HepG2 (cell line): ENCODE measurements around the gene C14orf119. TPM values are rescaled to one million over a fixed set of nuclear protein-coding genes. Genes with fewer than 3 reads are reported as not detected.

Experiments
- EEA1 ChIP-seq: sonication (generic); formaldehyde crosslinking; IDR thresholded peaks from 2 replicates; pipeline ENCODE4 v1.5.1; 2020; ENCODE audit warnings: mild to moderate bottlenecking, missing genetic modification reagents, borderline replicate concordance
- GABPA ChIP-seq, 2 experiments: IDR thresholded peaks; 2 replicates each; pipeline ENCODE4 v1.6.1; 2011 to 2016; ENCODE audit warnings: low read depth in 2 of 2, low read length in 1 of 2, missing biosample characterization in 1 of 2, missing genetic modification characterization in 1 of 2
- ISL2 ChIP-seq: sonication (generic); formaldehyde crosslinking; IDR thresholded peaks from 2 replicates; pipeline ENCODE4 v1.5.0; 2020; ENCODE audit warnings: missing genetic modification reagents
- MED1 ChIP-seq: sonication (generic); formaldehyde crosslinking; IDR thresholded peaks from 2 replicates; pipeline ENCODE4 v1.4.0; 2020; ENCODE audit warnings: missing genetic modification reagents
- TCF12 ChIP-seq, 2 experiments: fragments of 450-650 bp in 1 of 2; sonication (generic) in 1 of 2; formaldehyde crosslinking in 1 of 2; IDR thresholded peaks; 2 replicates each; pipeline versions ENCODE4 v1.6.1 to v1.8.0; 2017 to 2022; ENCODE audit warnings: antibody characterized with exemption in 1 of 2, mild to moderate bottlenecking in 1 of 2, missing genetic modification reagents in 1 of 2, moderate library complexity in 1 of 2
- TEAD3 ChIP-seq: optimal IDR thresholded peaks from 2 replicates; pipeline ENCODE3; 2016; ENCODE audit warnings: borderline replicate concordance
- TOPORS ChIP-seq: sonication (generic); formaldehyde crosslinking; IDR thresholded peaks from 2 replicates; pipeline ENCODE4 v1.8.0; 2023; ENCODE audit warnings: mild to moderate bottlenecking, missing genetic modification reagents
- ZBTB7A ChIP-seq: sonication (generic); formaldehyde crosslinking; IDR thresholded peaks from 2 replicates; pipeline ENCODE4 v1.8.0; 2022; ENCODE audit warnings: mild to moderate bottlenecking, missing genetic modification reagents
- ZBTB7B ChIP-seq: sonication (generic); formaldehyde crosslinking; IDR thresholded peaks from 2 replicates; pipeline ENCODE4 v1.4.0; 2020; ENCODE audit warnings: missing genetic modification reagents
- ZNF354B ChIP-seq: sonication (generic); formaldehyde crosslinking; IDR thresholded peaks from 2 replicates; pipeline ENCODE4 v1.8.0; 2022; ENCODE audit warnings: mild to moderate bottlenecking, missing genetic modification reagents
- ZNF367 ChIP-seq: sonication (generic); formaldehyde crosslinking; IDR thresholded peaks from 2 replicates; pipeline ENCODE4 v1.4.0; 2020; ENCODE audit warnings: missing genetic modification reagents, borderline replicate concordance
- ZNF556 ChIP-seq: sonication (generic); formaldehyde crosslinking; IDR thresholded peaks from 2 replicates; pipeline ENCODE4 v1.4.0; 2020; ENCODE audit warnings: mild to moderate bottlenecking, missing genetic modification reagents, borderline replicate concordance
- ZNF737 ChIP-seq: sonication (generic); formaldehyde crosslinking; IDR thresholded peaks from 2 replicates; pipeline ENCODE4 v1.5.0; 2020; ENCODE audit warnings: missing genetic modification reagents, mild to moderate bottlenecking, borderline replicate concordance
- ZNF766 ChIP-seq: sonication (generic); formaldehyde crosslinking; IDR thresholded peaks from 2 replicates; pipeline ENCODE4 v1.5.0; 2020; ENCODE audit warnings: missing genetic modification reagents, borderline replicate concordance
- ZNF792 ChIP-seq: IDR thresholded peaks from 2 replicates; pipeline ENCODE4 v1.6.1; 2016
- polyA plus RNA-seq, 8 experiments: library from polyadenylated mRNA; depleted of rRNA in 3 of 8; stranded (reverse) in 7 of 8; unstranded in 1 of 8; fragments of >200 nt; fragmentation: Illumina TruSeq in 4 of 8; extraction: Trizol in 4 of 8; gene quantifications; 2 replicates each; pipeline versions ENCODE4 v1.2.1 to v1.2.3, GENCODE V29; 2011 to 2016; ENCODE audit warnings: low read depth in 4 of 8, missing spikeins in 1 of 8, mixed read lengths in 1 of 8; ENCODE audit not compliant: insufficient read depth in 1 of 8
- total RNA-seq, 5 experiments: library from RNA; depleted of rRNA; stranded (reverse); fragments of >200 nt; fragmentation: Illumina TruSeq; extraction: Trizol; gene quantifications; 2 replicates each; pipeline ENCODE4 v1.2.3, GENCODE V29; 2016; ENCODE audit warnings: low read depth in 1 of 5
- TF ChIP-seq, protein P1 (sequence below): sonication (generic); formaldehyde crosslinking; IDR thresholded peaks from 2 replicates; pipeline ENCODE4 v1.5.0; 2020; ENCODE audit warnings: mild to moderate bottlenecking, missing genetic modification reagents
- TF ChIP-seq, protein P2 (sequence below): sonication (generic); formaldehyde crosslinking; IDR thresholded peaks from 2 replicates; pipeline ENCODE4 v1.5.0; 2020; ENCODE audit warnings: mild to moderate bottlenecking, missing genetic modification reagents
- TF ChIP-seq, protein P3 (sequence below): sonication (generic); formaldehyde crosslinking; IDR thresholded peaks from 2 replicates; pipeline ENCODE4 v1.4.0; 2020; ENCODE audit warnings: low read depth, mild to moderate bottlenecking, missing genetic modification reagents
- TF ChIP-seq, protein P4 (sequence below): sonication (generic); formaldehyde crosslinking; IDR thresholded peaks from 2 replicates; pipeline ENCODE4 v1.8.0; 2022; ENCODE audit warnings: mild to moderate bottlenecking, missing genetic modification reagents, moderate library complexity
- TF ChIP-seq, protein P5 (sequence below), 2 experiments: sonication (generic) in 1 of 2; formaldehyde crosslinking in 1 of 2; IDR thresholded peaks; 2 replicates each; pipeline versions ENCODE4 v1.5.1 to v1.6.1; 2011 to 2020; ENCODE audit warnings: borderline replicate concordance in 1 of 2, low read depth in 1 of 2, low read length in 1 of 2, mild to moderate bottlenecking in 1 of 2, missing genetic modification reagents in 1 of 2, moderate library complexity in 1 of 2

Gene C14orf119
- total and polyA plus RNA-seq, 2 of the 13 experiments (the other 11 are each of a cell fraction or from before 2014, with no cell fraction given), result 117 to 206 TPM

DNA sequence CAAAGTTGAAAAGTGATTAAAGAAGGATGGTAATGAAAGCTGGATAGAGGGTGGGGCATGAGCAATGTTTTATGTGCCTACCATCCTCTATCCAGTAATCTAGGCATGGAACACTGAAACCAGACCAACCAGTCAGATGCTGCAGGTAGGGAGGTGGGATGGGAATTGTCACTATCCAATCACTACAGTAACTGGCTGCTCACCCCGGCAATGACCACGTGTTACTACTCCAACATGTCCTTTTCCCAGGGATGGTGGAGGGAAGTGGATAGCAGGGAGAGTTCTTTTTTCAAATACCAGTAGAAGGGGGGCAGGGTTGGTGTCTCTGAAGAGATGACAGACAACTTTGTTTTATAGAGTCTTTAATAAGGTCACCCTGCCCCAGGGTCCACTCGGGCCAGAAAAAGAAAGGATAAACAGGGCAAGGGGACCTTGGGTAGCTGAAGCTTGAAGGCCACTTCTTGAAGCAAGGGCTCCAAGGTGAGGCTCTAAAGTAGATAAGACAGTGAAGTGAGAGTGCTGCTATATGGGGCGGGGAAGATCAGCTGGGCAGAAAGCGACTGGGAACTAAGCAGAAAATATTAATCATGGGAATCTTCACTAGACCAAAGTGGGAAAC is 23.3 kb upstream of the C14orf119 start (continued):
- TF ChIP-seq, protein P1, sequence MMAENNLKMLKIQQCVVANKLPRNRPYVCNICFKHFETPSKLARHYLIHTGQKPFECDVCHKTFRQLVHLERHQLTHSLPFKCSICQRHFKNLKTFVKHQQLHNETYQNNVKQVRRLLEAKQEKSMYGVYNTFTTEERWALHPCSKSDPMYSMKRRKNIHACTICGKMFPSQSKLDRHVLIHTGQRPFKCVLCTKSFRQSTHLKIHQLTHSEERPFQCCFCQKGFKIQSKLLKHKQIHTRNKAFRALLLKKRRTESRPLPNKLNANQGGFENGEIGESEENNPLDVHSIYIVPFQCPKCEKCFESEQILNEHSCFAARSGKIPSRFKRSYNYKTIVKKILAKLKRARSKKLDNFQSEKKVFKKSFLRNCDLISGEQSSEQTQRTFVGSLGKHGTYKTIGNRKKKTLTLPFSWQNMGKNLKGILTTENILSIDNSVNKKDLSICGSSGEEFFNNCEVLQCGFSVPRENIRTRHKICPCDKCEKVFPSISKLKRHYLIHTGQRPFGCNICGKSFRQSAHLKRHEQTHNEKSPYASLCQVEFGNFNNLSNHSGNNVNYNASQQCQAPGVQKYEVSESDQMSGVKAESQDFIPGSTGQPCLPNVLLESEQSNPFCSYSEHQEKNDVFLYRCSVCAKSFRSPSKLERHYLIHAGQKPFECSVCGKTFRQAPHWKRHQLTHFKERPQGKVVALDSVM (CRISPR knock-in tag), result no peak
- TF ChIP-seq, protein P2, sequence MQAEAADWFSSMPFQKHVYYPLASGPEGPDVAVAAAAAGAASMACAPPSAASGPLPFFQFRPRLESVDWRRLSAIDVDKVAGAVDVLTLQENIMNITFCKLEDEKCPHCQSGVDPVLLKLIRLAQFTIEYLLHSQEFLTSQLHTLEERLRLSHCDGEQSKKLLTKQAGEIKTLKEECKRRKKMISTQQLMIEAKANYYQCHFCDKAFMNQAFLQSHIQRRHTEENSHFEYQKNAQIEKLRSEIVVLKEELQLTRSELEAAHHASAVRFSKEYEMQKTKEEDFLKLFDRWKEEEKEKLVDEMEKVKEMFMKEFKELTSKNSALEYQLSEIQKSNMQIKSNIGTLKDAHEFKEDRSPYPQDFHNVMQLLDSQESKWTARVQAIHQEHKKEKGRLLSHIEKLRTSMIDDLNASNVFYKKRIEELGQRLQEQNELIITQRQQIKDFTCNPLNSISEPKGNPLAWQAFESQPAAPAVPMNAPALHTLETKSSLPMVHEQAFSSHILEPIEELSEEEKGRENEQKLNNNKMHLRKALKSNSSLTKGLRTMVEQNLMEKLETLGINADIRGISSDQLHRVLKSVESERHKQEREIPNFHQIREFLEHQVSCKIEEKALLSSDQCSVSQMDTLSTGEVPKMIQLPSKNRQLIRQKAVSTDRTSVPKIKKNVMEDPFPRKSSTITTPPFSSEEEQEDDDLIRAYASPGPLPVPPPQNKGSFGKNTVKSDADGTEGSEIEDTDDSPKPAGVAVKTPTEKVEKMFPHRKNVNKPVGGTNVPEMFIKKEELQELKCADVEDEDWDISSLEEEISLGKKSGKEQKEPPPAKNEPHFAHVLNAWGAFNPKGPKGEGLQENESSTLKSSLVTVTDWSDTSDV, result no peak
- no peak for TF ChIP-seq TCF12 (IDR thresholded peaks at IDR 0.05)
- TF ChIP-seq TCF12 (CRISPR knock-in tag; IDR thresholded peaks at IDR 0.05), result no peak
- peak; percentile 92; the same call in 1 of the 2 replicates for TF ChIP-seq ZNF354B
- TF ChIP-seq EEA1 (CRISPR knock-in tag), result no peak
- TF ChIP-seq, protein P3, sequence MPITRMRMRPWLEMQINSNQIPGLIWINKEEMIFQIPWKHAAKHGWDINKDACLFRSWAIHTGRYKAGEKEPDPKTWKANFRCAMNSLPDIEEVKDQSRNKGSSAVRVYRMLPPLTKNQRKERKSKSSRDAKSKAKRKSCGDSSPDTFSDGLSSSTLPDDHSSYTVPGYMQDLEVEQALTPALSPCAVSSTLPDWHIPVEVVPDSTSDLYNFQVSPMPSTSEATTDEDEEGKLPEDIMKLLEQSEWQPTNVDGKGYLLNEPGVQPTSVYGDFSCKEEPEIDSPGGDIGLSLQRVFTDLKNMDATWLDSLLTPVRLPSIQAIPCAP (CRISPR knock-in tag), result 0 out of 2 replicates have a peak, but pooled peaks have one; percentile 39
- TF ChIP-seq ZNF766 (CRISPR knock-in tag), result peak; percentile 43; the same call in 1 of the 2 replicates
- TF ChIP-seq ZNF367 (CRISPR knock-in tag), result no peak
- no peak for TF ChIP-seq TEAD3 (CRISPR knock-in tag)
- peak; percentile 92; the same call in 1 of the 2 replicates for TF ChIP-seq TOPORS (CRISPR knock-in tag)
- TF ChIP-seq ZNF556, result no peak
- TF ChIP-seq, protein P4, sequence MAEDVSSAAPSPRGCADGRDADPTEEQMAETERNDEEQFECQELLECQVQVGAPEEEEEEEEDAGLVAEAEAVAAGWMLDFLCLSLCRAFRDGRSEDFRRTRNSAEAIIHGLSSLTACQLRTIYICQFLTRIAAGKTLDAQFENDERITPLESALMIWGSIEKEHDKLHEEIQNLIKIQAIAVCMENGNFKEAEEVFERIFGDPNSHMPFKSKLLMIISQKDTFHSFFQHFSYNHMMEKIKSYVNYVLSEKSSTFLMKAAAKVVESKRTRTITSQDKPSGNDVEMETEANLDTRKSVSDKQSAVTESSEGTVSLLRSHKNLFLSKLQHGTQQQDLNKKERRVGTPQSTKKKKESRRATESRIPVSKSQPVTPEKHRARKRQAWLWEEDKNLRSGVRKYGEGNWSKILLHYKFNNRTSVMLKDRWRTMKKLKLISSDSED, result no peak
- no peak for TF ChIP-seq ZBTB7B (CRISPR knock-in tag)
- TF ChIP-seq ZBTB7A (CRISPR knock-in tag), result peak; percentile 13; the same call in 1 of the 2 replicates
- TF ChIP-seq, protein P5, sequence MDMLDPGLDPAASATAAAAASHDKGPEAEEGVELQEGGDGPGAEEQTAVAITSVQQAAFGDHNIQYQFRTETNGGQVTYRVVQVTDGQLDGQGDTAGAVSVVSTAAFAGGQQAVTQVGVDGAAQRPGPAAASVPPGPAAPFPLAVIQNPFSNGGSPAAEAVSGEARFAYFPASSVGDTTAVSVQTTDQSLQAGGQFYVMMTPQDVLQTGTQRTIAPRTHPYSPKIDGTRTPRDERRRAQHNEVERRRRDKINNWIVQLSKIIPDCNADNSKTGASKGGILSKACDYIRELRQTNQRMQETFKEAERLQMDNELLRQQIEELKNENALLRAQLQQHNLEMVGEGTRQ (IDR thresholded peaks at IDR 0.05; ENCODE audit: low read depth, low read length), result no peak
- TF ChIP-seq, protein P5 (CRISPR knock-in tag; IDR thresholded peaks at IDR 0.05; ENCODE audit: borderline replicate concordance), result 0 out of 2 replicates have a peak, but pooled peaks have one; percentile 42
- no peak for TF ChIP-seq ISL2 (CRISPR knock-in tag)
- TF ChIP-seq GABPA (IDR thresholded peaks at IDR 0.05; ENCODE audit: low read depth, low read length), result no peak
- no peak for TF ChIP-seq GABPA (CRISPR knock-in tag; IDR thresholded peaks at IDR 0.05; ENCODE audit: low read depth)
- TF ChIP-seq MED1 (CRISPR knock-in tag), result no peak
- no peak for TF ChIP-seq ZNF737 (CRISPR knock-in tag)
- TF ChIP-seq ZNF792, result no peak
